H1 (cell line): ENCODE measurements around the gene VWA1. TPM values are rescaled to one million over a fixed set of nuclear protein-coding genes. Genes with fewer than 3 reads are reported as not detected.

ENCODE experiments used
- BACH1 ChIP-seq: IDR thresholded peaks from 2 replicates; pipeline ENCODE4 v1.6.1; 2012; ENCODE audit warnings: low read length, improper control_type of control experiment
- CHD1 ChIP-seq: IDR thresholded peaks from 2 replicates; pipeline ENCODE4 v1.6.1; 2012; ENCODE audit warnings: low read depth, low read length, improper control_type of control experiment
- CHD7 ChIP-seq: fragments of 300-600 bp; sonication (generic); IDR thresholded peaks from 2 replicates; pipeline ENCODE4 v1.7.1; 2012; ENCODE audit warnings: low read length, moderate library complexity, mild to moderate bottlenecking, inconsistent platforms; ENCODE audit not compliant: insufficient replicate concordance
- FOSL1 ChIP-seq: IDR thresholded peaks from 2 replicates; pipeline ENCODE4 v1.6.1; 2011; ENCODE audit warnings: mild to moderate bottlenecking, low read depth, low read length, moderate library complexity; ENCODE audit not compliant: insufficient read depth
- GTF2F1 ChIP-seq: IDR thresholded peaks from 2 replicates; pipeline ENCODE4 v1.6.1; 2012; ENCODE audit warnings: low read depth, low read length, improper control_type of control experiment, borderline replicate concordance
- KDM4A ChIP-seq: IDR thresholded peaks from one replicate; pipeline ENCODE4 v1.7.1; 2012; ENCODE audit warnings: low read depth, mild to moderate bottlenecking, moderate library complexity, low read length, inconsistent platforms; ENCODE audit not compliant: severe bottlenecking
- SUZ12 ChIP-seq: fragments of 200-600 bp; sonication (generic); IDR thresholded peaks from 2 replicates; pipeline ENCODE4 v1.6.1; 2012; ENCODE audit warnings: mild to moderate bottlenecking, inconsistent platforms, low read length, moderate library complexity, mixed read lengths
- TAF1 ChIP-seq: IDR thresholded peaks from 2 replicates; pipeline ENCODE4 v1.6.1; 2011; ENCODE audit warnings: mild to moderate bottlenecking, low read depth, low read length
- TAF7 ChIP-seq: optimal IDR thresholded peaks from 2 replicates; pipeline ENCODE3; 2011; ENCODE audit warnings: low read depth, mild to moderate bottlenecking, inconsistent platforms, low read length, moderate library complexity, borderline replicate concordance
- polyA plus RNA-seq, 7 experiments: library from polyadenylated mRNA; depleted of rRNA in 3 of 7; stranded (reverse) in 5 of 7; unstranded in 2 of 7; fragments of >200 nt in 5 of 7; fragments of 200-250 nt in 2 of 7; gene quantifications; 1 replicate in 5 of 7; 2 replicates in 1 of 7; 4 replicates in 1 of 7; pipeline versions ENCODE4 v1.2.1 to v1.2.3, GENCODE V29; 2011 to 2013; ENCODE audit warnings: missing spikeins in 2 of 7, mixed read lengths in 2 of 7
- total RNA-seq: library from RNA; stranded (reverse); fragmentation: NEBNext Ultra II Directional; extraction: Animal tissue kit (Norgen Biotek cat#: 25700); gene quantifications from 2 replicates; pipeline ENCODE4 v1.2.1, GENCODE V29; 2021
- TF ChIP-seq, protein P1 (sequence below): IDR thresholded peaks from 2 replicates; pipeline ENCODE4 v1.6.1; 2011; ENCODE audit warnings: low read depth, mild to moderate bottlenecking, low read length; ENCODE audit not compliant: insufficient read depth

VWA1 gene
- total and polyA plus RNA-seq, 2 of the 8 experiments (the other 6 are each of a cell fraction or from before 2014, with no cell fraction given) = 16.0 to 36.6 TPM

- TF ChIP-seq CHD7 = no peak
- no peak for TF ChIP-seq GTF2F1
- TF ChIP-seq, protein P1, sequence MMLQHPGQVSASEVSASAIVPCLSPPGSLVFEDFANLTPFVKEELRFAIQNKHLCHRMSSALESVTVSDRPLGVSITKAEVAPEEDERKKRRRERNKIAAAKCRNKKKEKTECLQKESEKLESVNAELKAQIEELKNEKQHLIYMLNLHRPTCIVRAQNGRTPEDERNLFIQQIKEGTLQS = no peak
- no peak for TF ChIP-seq BACH1
- no peak for TF ChIP-seq SUZ12
- no peak for TF ChIP-seq TAF7
- TF ChIP-seq KDM4A = no peak
- no peak for TF ChIP-seq CHD1
- TF ChIP-seq TAF1 = no peak
- no peak for TF ChIP-seq FOSL1
Observed at GRCh38 chr1:1425753-1426495, 9.6 kb upstream of the VWA1 start (continued).
